Neural progenitor cell (in vitro differentiated cells): ENCODE measurements around the gene GARIN1A. TPM values are rescaled to one million over a fixed set of nuclear protein-coding genes. Genes with fewer than 3 reads are reported as not detected.

Experiments used
- DNase-seq: peaks from one replicate; pipeline ENCODE4 v3.0.0-alpha.2; 2016; ENCODE audit warnings: low spot score
- H2AFZ ChIP-seq: fragments of 200-600 bp; sonication (generic); replicated peaks from 2 replicates; pipeline ENCODE4 v1.6.1; 2016; ENCODE audit warnings: antibody characterized with exemption
- H3F3A ChIP-seq: fragments of 200-600 bp; sonication (generic); 2 replicates; pipeline ENCODE4 v1.6.1; 2016; ENCODE audit warnings: antibody characterized with exemption, low read depth
- H3K27ac ChIP-seq: fragments of 200-600 bp; sonication (generic); 2 replicates; pipeline ENCODE4 v1.5.1; 2016; ENCODE audit warnings: mild to moderate bottlenecking
- H3K27me3 ChIP-seq: fragments of 200-600 bp; sonication (generic); 2 replicates; pipeline ENCODE4 v1.6.1; 2016; ENCODE audit warnings: mild to moderate bottlenecking, moderate library complexity
- H3K36me3 ChIP-seq: fragments of 200-600 bp; sonication (generic); 2 replicates; pipeline ENCODE4 v1.5.1; 2016
- H3K4me1 ChIP-seq: fragments of 200-600 bp; sonication (generic); 2 replicates; pipeline ENCODE4 v1.6.1; 2016; ENCODE audit warnings: mixed run types
- H3K4me2 ChIP-seq: fragments of 200-600 bp; sonication (generic); 2 replicates; pipeline ENCODE4 v1.6.1; 2016
- H3K4me3 ChIP-seq: fragments of 200-600 bp; sonication (generic); 2 replicates; pipeline ENCODE4 v1.5.1; 2016
- H3K79me2 ChIP-seq: fragments of 200-600 bp; sonication (generic); 2 replicates; pipeline ENCODE4 v1.6.1; 2016; ENCODE audit warnings: low read depth
- H3K9ac ChIP-seq: fragments of 200-600 bp; sonication (generic); 2 replicates; pipeline ENCODE4 v1.6.1; 2016
- H3K9me3 ChIP-seq: fragments of 200-600 bp; sonication (generic); 2 replicates; pipeline ENCODE4 v1.5.1; 2016; ENCODE audit warnings: low read depth
- H4K20me1 ChIP-seq: fragments of 200-600 bp; sonication (generic); 2 replicates; pipeline ENCODE4 v1.6.1; 2016; ENCODE audit warnings: low read depth
- H3K27ac Mint-ChIP-seq: 3 replicates; pipeline ENCODE4 v1.8.0; 2021; ENCODE audit warnings: mixed read lengths
- H3K27me3 Mint-ChIP-seq: 2 replicates; pipeline ENCODE4 v1.8.0; 2022; ENCODE audit warnings: low read depth, mild to moderate bottlenecking, inconsistent platforms, moderate library complexity, mixed read lengths; ENCODE audit not compliant: insufficient read depth
- H3K36me3 Mint-ChIP-seq: 3 replicates; pipeline ENCODE4 v1.8.0; 2021; ENCODE audit warnings: mixed read lengths
- H3K4me1 Mint-ChIP-seq: 3 replicates; pipeline ENCODE4 v1.8.0; 2021; ENCODE audit warnings: mixed read lengths
- H3K4me3 Mint-ChIP-seq: 3 replicates; pipeline ENCODE4 v1.8.0; 2021; ENCODE audit warnings: mild to moderate bottlenecking, moderate library complexity, mixed read lengths
- H3K9me3 Mint-ChIP-seq: 3 replicates; pipeline ENCODE4 v1.8.0; 2020; ENCODE audit warnings: mixed read lengths
- CTCF ChIP-seq: fragments of 200-600 bp; sonication (generic); IDR thresholded peaks from 2 replicates; pipeline ENCODE4 v1.5.1; 2017; ENCODE audit warnings: antibody characterized with exemption, mild to moderate bottlenecking
- EZH2 ChIP-seq: fragments of 200-600 bp; sonication (generic); IDR thresholded peaks from 2 replicates; pipeline ENCODE4 v1.6.1; 2017; ENCODE audit warnings: antibody characterized with exemption, mild to moderate bottlenecking, moderate library complexity
- EZH2phosphoT487 ChIP-seq: fragments of 200-600 bp; sonication (generic); IDR thresholded peaks from 2 replicates; pipeline ENCODE4 v1.6.1; 2017; ENCODE audit warnings: antibody characterized with exemption
- total RNA-seq: library from RNA; depleted of rRNA; stranded (reverse); fragments of >200 nt; gene quantifications from 2 replicates; pipeline ENCODE4 v1.2.3, GENCODE V29; 2015; ENCODE audit warnings: low replicate concordance

The GARIN1A gene
- total RNA-seq, 1 donor from 2014 or later = not detected

GRCh38 chr7:128701062-128701785 is 29.1 kb downstream of the GARIN1A start:
- no peak for DNase-seq
- no peaks in the 10 kb centered on the region for H4K20me1 ChIP-seq
- H3K9ac ChIP-seq = no peak overlapping the region
- Mint-ChIP-seq H3K4me3 (no peak overlapping the region), H3K36me3 (no peaks in the 10 kb centered on the region), H3K27me3 (peaks cover 26% of the 10 kb centered on the region), H3K27ac (no peak overlapping the region), H3K4me1 (peaks cover 19% of the 10 kb centered on the region), H3K9me3 (peaks cover 5% of the 10 kb centered on the region)
- no peaks in the 10 kb centered on the region for H3K79me2 ChIP-seq
- H3K36me3 ChIP-seq = no peaks in the 10 kb centered on the region
- H3K4me2 ChIP-seq = no peak overlapping the region
- H3K9me3 ChIP-seq = no peaks in the 10 kb centered on the region
- H3F3A ChIP-seq = peaks cover 29% of the 10 kb centered on the region
- peaks cover 23% of the 10 kb centered on the region for H3K4me1 ChIP-seq
- no peak overlapping the region for H3K4me3 ChIP-seq
- H2AFZ ChIP-seq = peak overlapping the region; percentile 63
- TF ChIP-seq CTCF = no peak
- H3K27ac ChIP-seq = no peak overlapping the region
- H3K27me3 ChIP-seq = peaks cover 9% of the 10 kb centered on the region

- Histone ChIP-seq H3K36me3 (no peaks in the 10 kb centered on the region), H3K79me2 (no peaks in the 10 kb centered on the region), H3K4me2 (no peak overlapping the region), H3K9ac (no peak overlapping the region), H3K4me1 (peaks cover 42% of the 10 kb centered on the region), H2AFZ (peak overlapping the region; percentile 65), H3K27me3 (no peaks in the 10 kb centered on the region), H3K4me3 (no peak overlapping the region), H3K9me3 (no peaks in the 10 kb centered on the region), H3K27ac (no peak overlapping the region), H4K20me1 (no peaks in the 10 kb centered on the region), H3F3A (peaks cover 29% of the 10 kb centered on the region)
- DNase-seq = no peak
- H3K4me1 Mint-ChIP-seq = peaks cover 13% of the 10 kb centered on the region
- H3K9me3 Mint-ChIP-seq = peaks cover 2% of the 10 kb centered on the region
- H3K4me3 Mint-ChIP-seq = no peak overlapping the region
- no peaks in the 10 kb centered on the region for H3K36me3 Mint-ChIP-seq
- H3K27ac Mint-ChIP-seq = no peak overlapping the region
- H3K27me3 Mint-ChIP-seq = peaks cover 7% of the 10 kb centered on the region
- TF ChIP-seq EZH2phosphoT487 (no peak), EZH2 (no peak), CTCF (no peak)
Measured at GRCh38 chr7:128703609-128704241, 31.6 kb downstream of the GARIN1A start.

- TF ChIP-seq CTCF (no peak), EZH2 (no peak), EZH2phosphoT487 (no peak)
- no peaks in the 10 kb centered on the region for H3K36me3 Mint-ChIP-seq
- Histone ChIP-seq H3K4me2 (no peak overlapping the region), H3K9me3 (no peaks in the 10 kb centered on the region), H4K20me1 (no peaks in the 10 kb centered on the region), H3K4me3 (no peak overlapping the region), H3K79me2 (peaks cover 4% of the 10 kb centered on the region), H3K27ac (no peak overlapping the region), H3K27me3 (no peaks in the 10 kb centered on the region), H3K9ac (no peak overlapping the region), H3F3A (peaks cover 25% of the 10 kb centered on the region), H2AFZ (no peak overlapping the region), H3K36me3 (no peaks in the 10 kb centered on the region), H3K4me1 (peaks cover 42% of the 10 kb centered on the region)
- H3K9me3 Mint-ChIP-seq = no peaks in the 10 kb centered on the region
- H3K27ac Mint-ChIP-seq = no peak overlapping the region
- H3K4me1 Mint-ChIP-seq = peaks cover 6% of the 10 kb centered on the region
- no peak for DNase-seq
- H3K27me3 Mint-ChIP-seq = peaks cover 6% of the 10 kb centered on the region
- H3K4me3 Mint-ChIP-seq = no peak overlapping the region
Measured at GRCh38 chr7:128705891-128706333, 33.8 kb downstream of the GARIN1A start.
